ENCODE data around the gene CBFA2T3. TPM values are rescaled to one million over a fixed set of nuclear protein-coding genes. Genes with fewer than 3 reads are reported as not detected.

The CBFA2T3 gene
- total and polyA plus RNA-seq, 2 of the 13 experiments (the other 11 are each of a cell fraction or from before 2014, with no cell fraction given), result 0.05 TPM; not detected in 1

GRCh38 chr16:88962478-88963152 is 14.4 kb downstream of the CBFA2T3 start (continued):
- TF ChIP-seq ZNF614 (CRISPR knock-in tag; IDR thresholded peaks at IDR 0.05; ENCODE audit: borderline replicate concordance) (no peak), ZNF549 (CRISPR knock-in tag; IDR thresholded peaks at IDR 0.05) (no peak), IRF2 (CRISPR knock-in tag; IDR thresholded peaks at IDR 0.05) (no peak)

GRCh38 chr16:88961011-88961410 is 16.0 kb downstream of the CBFA2T3 start:
- Histone ChIP-seq H3K4me3 (replicated peaks in 1 of 3; ENCODE audit: insufficient read depth in 1 of 3, low read depth in 2 of 3, low read length in 3 of 3) (no peak overlapping the region), H3K4me1 (ENCODE audit: insufficient read depth, low read length) (no peaks in the 10 kb centered on the region), H3K9me3 (ENCODE audit: low read length) (no peaks in the 10 kb centered on the region), H3K27ac (ENCODE audit: extremely low read length, insufficient read depth, low read length) (no peak overlapping the region), H3K79me2 (ENCODE audit: insufficient read depth, low read length) (no peaks in the 10 kb centered on the region), H2AFZ (ENCODE audit: low read length) (no peak overlapping the region), H3K9ac (ENCODE audit: insufficient read depth, low read depth, low read length) (no peak overlapping the region), H4K20me1 (ENCODE audit: insufficient read depth, low read length) (no peaks in the 10 kb centered on the region), H3K4me2 (ENCODE audit: low read depth, low read length) (no peak overlapping the region), H3K36me3 (replicated peaks in 1 of 2; ENCODE audit: control insufficient read depth in 1 of 2, insufficient read depth in 2 of 2, low read length in 2 of 2) (no peaks in the 10 kb centered on the region), H3K27me3 (ENCODE audit: control insufficient read depth in 1 of 2, insufficient read depth in 2 of 2, low read length in 2 of 2) (peaks cover 38 to 89% of the 10 kb centered on the region in 2 experiments)
- POLR2A ChIA-PET, result no interaction called here
- in situ Hi-C loops (cut with HindIII; ENCODE audit: extremely low pct_ligation_motif_present, low pct_unique_long_range_greater_than_20kb) (no loop called here), intact Hi-C loops (cut with micrococcal nuclease; ENCODE audit: unreplicated experiment) (no loop called here)
- 9% methylated on average over 5 of the region's 9 CpGs for WGBS (ENCODE audit: low lambda C conversion rate)
- no TSS peak for BruUV-seq (replicated peaks)
- CTCF ChIA-PET (ENCODE audit: low intra/inter-chr PET ratio, low total read pairs), result no interaction called here
- no peak for FAIRE-seq
- no peak for ATAC-seq
- DNase-seq (ENCODE audit: low spot score), result no peak
- TF ChIP-seq ZBTB49 (CRISPR knock-in tag; IDR thresholded peaks at IDR 0.05; ENCODE audit: borderline replicate concordance) (no peak), FOXC1 (CRISPR knock-in tag; IDR thresholded peaks at IDR 0.05; ENCODE audit: borderline replicate concordance) (no peak), PRMT3 (CRISPR knock-in tag; IDR thresholded peaks at IDR 0.05; ENCODE audit: borderline replicate concordance, low read depth) (no peak), STAT6 (CRISPR knock-in tag; IDR thresholded peaks at IDR 0.05; ENCODE audit: borderline replicate concordance) (no peak), ZBTB25 (CRISPR knock-in tag; IDR thresholded peaks at IDR 0.05) (no peak), ZNF317 (CRISPR knock-in tag; IDR thresholded peaks at IDR 0.05) (no peak), MYC (CRISPR knock-in tag; IDR thresholded peaks at IDR 0.05; ENCODE audit: borderline replicate concordance) (no peak), KLF12 (CRISPR knock-in tag; IDR thresholded peaks at IDR 0.05; ENCODE audit: borderline replicate concordance) (no peak), ZNF382 (CRISPR knock-in tag; IDR thresholded peaks at IDR 0.05; ENCODE audit: borderline replicate concordance) (no peak), ZNF746 (CRISPR knock-in tag; IDR thresholded peaks at IDR 0.05) (no peak), LRRFIP1 (CRISPR knock-in tag; conservative IDR thresholded peaks at IDR 0.05) (no peak)

Measured in HepG2 (cell line).